ENCODE measurements around the gene AGRP.

DNA sequence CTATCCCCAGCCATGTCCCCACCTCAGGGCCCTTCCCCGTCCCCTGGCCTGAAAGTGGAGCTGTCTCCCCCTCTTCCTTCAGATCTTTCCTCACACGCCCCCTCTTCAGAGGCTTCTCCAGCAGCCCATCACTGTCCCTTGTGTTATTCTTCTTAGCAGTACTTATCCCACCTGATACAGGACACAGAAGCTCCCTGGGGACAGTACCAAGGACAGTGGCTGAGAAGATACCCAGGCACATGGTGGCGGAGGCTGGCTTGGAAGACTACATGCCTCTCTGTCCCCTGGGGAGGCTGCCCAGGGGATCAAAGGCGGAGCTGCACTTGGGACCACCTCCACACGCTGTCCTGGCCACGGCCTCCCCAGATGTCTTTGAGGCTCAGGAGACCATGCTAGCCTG is 28.5 kb downstream of the AGRP start:
- TF ChIP-seq, protein P1, sequence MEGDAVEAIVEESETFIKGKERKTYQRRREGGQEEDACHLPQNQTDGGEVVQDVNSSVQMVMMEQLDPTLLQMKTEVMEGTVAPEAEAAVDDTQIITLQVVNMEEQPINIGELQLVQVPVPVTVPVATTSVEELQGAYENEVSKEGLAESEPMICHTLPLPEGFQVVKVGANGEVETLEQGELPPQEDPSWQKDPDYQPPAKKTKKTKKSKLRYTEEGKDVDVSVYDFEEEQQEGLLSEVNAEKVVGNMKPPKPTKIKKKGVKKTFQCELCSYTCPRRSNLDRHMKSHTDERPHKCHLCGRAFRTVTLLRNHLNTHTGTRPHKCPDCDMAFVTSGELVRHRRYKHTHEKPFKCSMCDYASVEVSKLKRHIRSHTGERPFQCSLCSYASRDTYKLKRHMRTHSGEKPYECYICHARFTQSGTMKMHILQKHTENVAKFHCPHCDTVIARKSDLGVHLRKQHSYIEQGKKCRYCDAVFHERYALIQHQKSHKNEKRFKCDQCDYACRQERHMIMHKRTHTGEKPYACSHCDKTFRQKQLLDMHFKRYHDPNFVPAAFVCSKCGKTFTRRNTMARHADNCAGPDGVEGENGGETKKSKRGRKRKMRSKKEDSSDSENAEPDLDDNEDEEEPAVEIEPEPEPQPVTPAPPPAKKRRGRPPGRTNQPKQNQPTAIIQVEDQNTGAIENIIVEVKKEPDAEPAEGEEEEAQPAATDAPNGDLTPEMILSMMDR (IDR thresholded peaks at IDR 0.05) = no peak
- TF ChIP-seq GABPB1 (CRISPR knock-in tag; IDR thresholded peaks at IDR 0.05) = no peak
- TF ChIP-seq ATF2 (CRISPR knock-in tag; IDR thresholded peaks at IDR 0.05; ENCODE audit: borderline replicate concordance, low read depth) = no peak
- no peak for TF ChIP-seq ETV6 (CRISPR knock-in tag; IDR thresholded peaks at IDR 0.05)
- TF ChIP-seq ZNF396 (CRISPR knock-in tag; IDR thresholded peaks at IDR 0.05; ENCODE audit: borderline replicate concordance) = no peak
- TF ChIP-seq ZNF263 (CRISPR knock-in tag; IDR thresholded peaks at IDR 0.05; ENCODE audit: low read depth) = no peak
- TF ChIP-seq USF2 (CRISPR knock-in tag; IDR thresholded peaks at IDR 0.05) = no peak
- TF ChIP-seq JUN (CRISPR knock-in tag; IDR thresholded peaks at IDR 0.05) = no peak
